ENCODE measurements around the gene POU2AF3.

Gene POU2AF3

GRCh38 chr11:111327908-111328624, 29.7 kb downstream of the POU2AF3 start:
- in situ Hi-C loops (cut with MboI; ENCODE audit: low sequenced_read_pairs): no loop called here

- in situ Hi-C loops (cut with MboI; ENCODE audit: low sequenced_read_pairs): no loop called here
Measured at GRCh38 chr11:111329306-111330204, 31.2 kb downstream of the POU2AF3 start.

GRCh38 chr11:111330234-111330893, 32.0 kb downstream of the POU2AF3 start:
- in situ Hi-C loops (cut with MboI; ENCODE audit: low sequenced_read_pairs): no loop called here

GRCh38 chr11:111331711-111332479, 33.5 kb downstream of the POU2AF3 start:
- in situ Hi-C loops (cut with MboI; ENCODE audit: low sequenced_read_pairs): no loop called here

- in situ Hi-C loops (cut with MboI; ENCODE audit: low sequenced_read_pairs): no loop called here
Measured at GRCh38 chr11:111334532-111335502, 36.5 kb downstream of the POU2AF3 start.

GRCh38 chr11:111335549-111335948, 37.2 kb downstream of the POU2AF3 start:
- in situ Hi-C loops (cut with MboI; ENCODE audit: low sequenced_read_pairs): no loop called here

GRCh38 chr11:111336062-111336461, 37.7 kb downstream of the POU2AF3 start:
- in situ Hi-C loops (cut with MboI; ENCODE audit: low sequenced_read_pairs): no loop called here

- in situ Hi-C loops (cut with MboI; ENCODE audit: low sequenced_read_pairs): no loop called here
Measured at GRCh38 chr11:111336582-111337256, 38.4 kb downstream of the POU2AF3 start.

GRCh38 chr11:111339758-111340388, 41.5 kb downstream of the POU2AF3 start:
- in situ Hi-C loops (cut with MboI; ENCODE audit: low sequenced_read_pairs): no loop called here

GRCh38 chr11:111342329-111342728, 44.0 kb downstream of the POU2AF3 start:
- in situ Hi-C loops (cut with MboI; ENCODE audit: low sequenced_read_pairs): no loop called here

- in situ Hi-C loops (cut with MboI; ENCODE audit: low sequenced_read_pairs): no loop called here
Measured at GRCh38 chr11:111344032-111344431, 45.7 kb downstream of the POU2AF3 start.

- in situ Hi-C loops (cut with MboI; ENCODE audit: low sequenced_read_pairs): no loop called here
Measured at GRCh38 chr11:111347002-111347722, 48.8 kb downstream of the POU2AF3 start.

GRCh38 chr11:111347723-111348115, 49.4 kb downstream of the POU2AF3 start:
- in situ Hi-C loops (cut with MboI; ENCODE audit: low sequenced_read_pairs): no loop called here

- in situ Hi-C loops (cut with MboI; ENCODE audit: low sequenced_read_pairs): no loop called here
Measured at GRCh38 chr11:111348147-111348546, 49.8 kb downstream of the POU2AF3 start.

- in situ Hi-C loops (cut with MboI; ENCODE audit: low sequenced_read_pairs): no loop called here
Measured at GRCh38 chr11:111349191-111349695, 50.9 kb downstream of the POU2AF3 start.

- in situ Hi-C loops (cut with MboI; ENCODE audit: low sequenced_read_pairs): no loop called here
Measured at GRCh38 chr11:111350811-111351210, 52.5 kb downstream of the POU2AF3 start.

GRCh38 chr11:111351374-111352055, 53.2 kb downstream of the POU2AF3 start:
- in situ Hi-C loops (cut with MboI; ENCODE audit: low sequenced_read_pairs): no loop called here
